Cerebellar cortex (tissue), 1 donor: ENCODE data around the gene PEPD.

ENCODE experiments used
- DNase-seq: peaks from one replicate; pipeline ENCODE4 v3.0.0-alpha.2; 2015; ENCODE audit warnings: low spot score

The PEPD gene

GRCh38 chr19:33472691-33473652 lies 48.6 kb downstream of the PEPD start:
- peak; percentile 69 for DNase-seq

- no peak for DNase-seq
Measured at GRCh38 chr19:33472226-33472625, 49.4 kb downstream of the PEPD start.

GRCh38 chr19:33471111-33471996 lies 50.2 kb downstream of the PEPD start:
- DNase-seq = no peak

GRCh38 chr19:33470686-33471085 lies 50.9 kb downstream of the PEPD start:
- DNase-seq = no peak

- DNase-seq = no peak
Measured at GRCh38 chr19:33470040-33470330, 51.6 kb downstream of the PEPD start.

GRCh38 chr19:33469171-33470039 lies 52.2 kb downstream of the PEPD start:
- DNase-seq = no peak

GRCh38 chr19:33468361-33469170 lies 53.0 kb downstream of the PEPD start:
- DNase-seq = no peak

- no peak for DNase-seq
Measured at GRCh38 chr19:33467851-33468250, 53.7 kb downstream of the PEPD start.

- DNase-seq = peak; percentile 39
Measured at GRCh38 chr19:33465834-33466233, 55.8 kb downstream of the PEPD start.

GRCh38 chr19:33465371-33465770 lies 56.2 kb downstream of the PEPD start:
- DNase-seq = no peak

- no peak for DNase-seq
Measured at GRCh38 chr19:33464733-33465115, 56.9 kb downstream of the PEPD start.

- DNase-seq = no peak
Measured at GRCh38 chr19:33464010-33464732, 57.4 kb downstream of the PEPD start.

- no peak for DNase-seq
Measured at GRCh38 chr19:33463199-33463598, 58.4 kb downstream of the PEPD start.

GRCh38 chr19:33462112-33462791 lies 59.3 kb downstream of the PEPD start:
- no peak for DNase-seq

- DNase-seq = no peak
Measured at GRCh38 chr19:33461256-33462111, 60.1 kb downstream of the PEPD start.

GRCh38 chr19:33460221-33460908 lies 61.2 kb downstream of the PEPD start:
- DNase-seq = no peak

GRCh38 chr19:33459222-33460090 lies 62.1 kb downstream of the PEPD start:
- no peak for DNase-seq
